ENCODE data around the gene PRR4. TPM values are rescaled to one million over a fixed set of nuclear protein-coding genes. Genes with fewer than 3 reads are reported as not detected.

PRR4 gene
- total and polyA plus RNA-seq, 4 experiments from 2014 or later = 0.83 to 1.5 (median 1.0) TPM

- Histone ChIP-seq H3K4me1 (ENCODE audit: insufficient read depth, low read length) (no peaks in the 10 kb centered on the region), H3K4me3 (ENCODE audit: low read length in 2 of 2) (no peak within 1 kb of the TSS), H3K9me3 (ENCODE audit: control insufficient read depth in 1 of 2, low read length in 2 of 2) (no peaks in the 10 kb centered on the region), H3K27me3 (ENCODE audit: insufficient read depth, low read length) (no peaks in the 10 kb centered on the region), H3K36me3 (ENCODE audit: insufficient read depth, low read length) (no peaks in the 10 kb centered on the region), H3K27ac (ENCODE audit: low read depth, low read length) (no peak within 1 kb of the TSS)
- no peaks in the 10 kb centered on the region for H3K9me3 Mint-ChIP-seq
- peaks cover 21 to 23% of the 10 kb centered on the region in 2 donors for H3K27me3 Mint-ChIP-seq
- no peak within 1 kb of the TSS for H3K27ac Mint-ChIP-seq
- CTCF ChIA-PET (ENCODE audit: partially characterized antibody) = no interaction called here
- no peaks in the 10 kb centered on the region for H3K36me3 Mint-ChIP-seq
- H3K4me3 Mint-ChIP-seq = no peak within 1 kb of the TSS
- no peak for DNase-seq
- intact Hi-C loops (cut with micrococcal nuclease) = no loop called here
- H3K4me1 Mint-ChIP-seq = no peaks in the 10 kb centered on the region
- POLR2A ChIA-PET (ENCODE audit: partially characterized antibody) = no interaction called here
Measured at GRCh38 chr12:10802587-10802986, 46.7 kb downstream of the PRR4 start, which contains the start of gene TAS2R7. Gene TAS2R7 (minus strand): TSS chr12:10802627. CDS start chr12:10802570, 57 bp downstream.

GRCh38 chr12:10801741-10802140, 47.5 kb downstream of the PRR4 start:
- no peak overlapping the region for H3K27ac Mint-ChIP-seq
- POLR2A ChIA-PET (ENCODE audit: partially characterized antibody) = no interaction called here
- H3K4me1 Mint-ChIP-seq = no peaks in the 10 kb centered on the region
- Histone ChIP-seq H3K27me3 (ENCODE audit: insufficient read depth, low read length) (no peaks in the 10 kb centered on the region), H3K36me3 (ENCODE audit: insufficient read depth, low read length) (no peaks in the 10 kb centered on the region), H3K4me3 (ENCODE audit: low read length in 2 of 2) (no peak overlapping the region), H3K27ac (ENCODE audit: low read depth, low read length) (no peak overlapping the region), H3K9me3 (ENCODE audit: control insufficient read depth in 1 of 2, low read length in 2 of 2) (no peaks in the 10 kb centered on the region), H3K4me1 (ENCODE audit: insufficient read depth, low read length) (no peaks in the 10 kb centered on the region)
- DNase-seq = no peak
- peaks cover 0 to 2% (median 0%) of the 10 kb centered on the region in 8 donors for H3K9me3 Mint-ChIP-seq
- H3K36me3 Mint-ChIP-seq = no peaks in the 10 kb centered on the region
- H3K27me3 Mint-ChIP-seq = peaks cover 24 to 26% of the 10 kb centered on the region in 2 donors
- CTCF ChIA-PET (ENCODE audit: partially characterized antibody) = no interaction called here
- intact Hi-C loops (cut with micrococcal nuclease) = no loop called here
- H3K4me3 Mint-ChIP-seq = no peak overlapping the region

Other genes with a start within 250 kb of the PRR4 start
- 10 to 100 TPM; 19.3 to 22.0 TPM for gene MAGOHB, start 235.9 kb downstream of the PRR4 start, total RNA-seq
- 10 to 100 TPM; 50.0 to 58.2 TPM for gene MAGOHB, start 235.9 kb downstream of the PRR4 start, polyA plus RNA-seq
- not detected for gene STYK1, start 175.4 kb downstream of the PRR4 start, total RNA-seq
- gene STYK1, start 175.4 kb downstream of the PRR4 start, polyA plus RNA-seq = not detected
- gene YBX3, start 126.2 kb downstream of the PRR4 start, total RNA-seq = 1 to 10 TPM; 3.2 to 5.1 TPM
- 1 to 10 TPM; 1.7 to 2.0 TPM for gene YBX3, start 126.2 kb downstream of the PRR4 start, polyA plus RNA-seq
- not detected for gene TAS2R7, start 46.8 kb downstream of the PRR4 start, total RNA-seq
- gene TAS2R7, start 46.8 kb downstream of the PRR4 start, polyA plus RNA-seq = not detected
- not detected for gene TAS2R8, start 42.2 kb downstream of the PRR4 start, total RNA-seq
- not detected for gene TAS2R8, start 42.2 kb downstream of the PRR4 start, polyA plus RNA-seq
- not detected for gene TAS2R9, start 39.3 kb downstream of the PRR4 start, total RNA-seq
- not detected for gene TAS2R9, start 39.3 kb downstream of the PRR4 start, polyA plus RNA-seq
- gene TAS2R10, start 23.1 kb downstream of the PRR4 start, total RNA-seq = under 1 TPM; 0.44 to 0.76 TPM
- not detected for gene TAS2R10, start 23.1 kb downstream of the PRR4 start, polyA plus RNA-seq
- gene PRH1, start 34.8 kb upstream of the PRR4 start, total RNA-seq = 10 to 100 TPM; 15.3 to 18.0 TPM
- gene PRH1, start 34.8 kb upstream of the PRR4 start, polyA plus RNA-seq = 10 to 100 TPM in 1 of 2 donors, 1 to 10 TPM in 1; 1.2 to 13.3 TPM
- gene TAS2R13, start 60.1 kb upstream of the PRR4 start, total RNA-seq = under 1 TPM; 0.79 to 0.86 TPM
- not detected for gene TAS2R13, start 60.1 kb upstream of the PRR4 start, polyA plus RNA-seq
- not detected for gene PRH2, start 79.8 kb upstream of the PRR4 start, total RNA-seq
- not detected for gene PRH2, start 79.8 kb upstream of the PRR4 start, polyA plus RNA-seq
- 1 to 10 TPM; 1.9 to 2.2 TPM for gene TAS2R14, start 89.8 kb upstream of the PRR4 start, total RNA-seq
- under 1 TPM; 0.36 to 0.99 TPM for gene TAS2R14, start 89.8 kb upstream of the PRR4 start, polyA plus RNA-seq
- 1 to 10 TPM in 1 of 2 experiments, under 1 TPM in 1; 0.80 to 1.0 TPM for gene TAS2R50, start 137.4 kb upstream of the PRR4 start, total RNA-seq
- not detected for gene TAS2R50, start 137.4 kb upstream of the PRR4 start, polyA plus RNA-seq
- 1 to 10 TPM; 1.3 to 2.5 TPM for gene TAS2R20, start 148.8 kb upstream of the PRR4 start, total RNA-seq
- gene TAS2R20, start 148.8 kb upstream of the PRR4 start, polyA plus RNA-seq = under 1 TPM in 1 of 2 donors, not detected in 1; 0.14 TPM
- gene TAS2R19, start 173.1 kb upstream of the PRR4 start, total RNA-seq = 1 to 10 TPM; 2.1 to 3.1 TPM
- gene TAS2R19, start 173.1 kb upstream of the PRR4 start, polyA plus RNA-seq = not detected
- 1 to 10 TPM; 3.1 to 3.2 TPM for gene TAS2R31, start 181.9 kb upstream of the PRR4 start, total RNA-seq
- gene TAS2R31, start 181.9 kb upstream of the PRR4 start, polyA plus RNA-seq = not detected
- gene TAS2R46, start 212.8 kb upstream of the PRR4 start, total RNA-seq = 1 to 10 TPM; 1.1 to 1.3 TPM
- under 1 TPM in 1 of 2 donors, not detected in 1; 0.22 TPM for gene TAS2R46, start 212.8 kb upstream of the PRR4 start, polyA plus RNA-seq
- under 1 TPM; 0.35 to 0.67 TPM for gene TAS2R43, start 242.8 kb upstream of the PRR4 start, total RNA-seq
- under 1 TPM in 1 of 2 donors, not detected in 1; 0.20 TPM for gene TAS2R43, start 242.8 kb upstream of the PRR4 start, polyA plus RNA-seq